Left ventricle myocardium inferior (tissue), 1 donor: Measurements from ENCODE around the gene CTBP2. TPM values are rescaled to one million over a fixed set of nuclear protein-coding genes. Genes with fewer than 3 reads are reported as not detected.
A peak's percentile ranks its signal among the peaks of the same experiment; 100 is the strongest.

Experiments
- DNase-seq: peaks from one replicate; pipeline ENCODE4 v3.0.0-alpha.2; 2020
- H3K27ac ChIP-seq: fragments of 200-600 bp; replicated peaks from 2 replicates; pipeline ENCODE4 v1.8.0; 2021
- H3K27me3 ChIP-seq: fragments of 200-600 bp; 2 replicates; pipeline ENCODE4 v1.8.0; 2021; ENCODE audit warnings: low read depth
- H3K36me3 ChIP-seq: fragments of 200-600 bp; 2 replicates; pipeline ENCODE4 v1.8.0; 2021
- H3K4me1 ChIP-seq: fragments of 200-600 bp; 2 replicates; pipeline ENCODE4 v1.8.0; 2021
- H3K4me3 ChIP-seq: fragments of 200-600 bp; 2 replicates; pipeline ENCODE4 v1.8.0; 2021; ENCODE audit warnings: mild to moderate bottlenecking, moderate library complexity
- H3K9me3 ChIP-seq: fragments of 200-600 bp; replicated peaks from 2 replicates; pipeline ENCODE4 v1.8.0; 2021
- CTCF ChIP-seq: fragments of 200-600 bp; IDR thresholded peaks from 2 replicates; pipeline ENCODE4 v1.8.0; 2021; ENCODE audit warnings: antibody characterized with exemption, mild to moderate bottlenecking, borderline replicate concordance
- intact Hi-C: fragments of 100-400 bp; cut with micrococcal nuclease; formaldehyde crosslinking; loops from one replicate; pipeline ENCODE4 v1.11.0; 2022
- total RNA-seq: library from RNA; stranded (reverse); fragmentation: NEBNext Ultra II Directional; extraction: Animal tissue kit (Norgen Biotek cat#: 25700); gene quantifications from one replicate; pipeline ENCODE4 v1.2.1, GENCODE V29; 2021
- donor health status: DM: no; HTN: yes; CAD: no; lungs with severe emphysema.

CTBP2 gene
- total RNA-seq, 1 donor from 2014 or later: 29.1 TPM

DNA sequence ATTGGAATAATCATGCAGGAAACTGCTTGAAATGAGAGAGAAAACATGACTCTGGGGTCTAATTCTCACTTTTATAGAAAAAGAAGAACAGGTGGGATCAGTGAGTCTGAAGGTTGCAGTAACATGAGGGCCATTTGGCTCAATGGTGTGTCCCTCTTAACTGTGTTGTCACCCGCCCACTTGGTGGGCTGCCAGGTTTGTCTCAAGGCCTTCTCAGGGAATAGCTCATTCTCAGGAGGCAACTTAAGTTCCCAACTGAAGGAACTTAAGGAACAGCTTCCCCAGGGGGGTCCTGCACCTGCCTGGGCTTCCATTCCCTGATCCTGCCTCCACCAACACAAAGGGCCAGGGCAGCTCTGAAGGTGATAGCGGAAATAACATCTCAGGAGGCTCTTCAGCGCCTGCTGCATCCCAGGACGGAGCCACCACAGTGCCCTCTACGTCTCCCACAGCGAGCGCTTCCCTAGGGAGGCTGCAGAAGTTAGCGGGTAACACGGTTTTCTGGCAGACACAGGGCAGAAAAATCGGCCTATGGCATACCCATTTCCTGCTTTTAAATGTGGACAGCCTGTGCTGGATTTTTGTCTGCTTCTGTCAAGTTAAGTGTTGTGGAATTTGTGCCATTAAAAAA is 129.7 kb downstream of the CTBP2 start:
- H3K4me1 ChIP-seq: peaks cover 72% of the 10 kb centered on the region
- TF ChIP-seq CTCF: no peak
- no peak for DNase-seq
- H3K4me3 ChIP-seq: no peak overlapping the region
- H3K27me3 ChIP-seq: no peaks in the 10 kb centered on the region
- H3K27ac ChIP-seq: no peak overlapping the region
- H3K36me3 ChIP-seq: peaks cover 8% of the 10 kb centered on the region
- intact Hi-C loops: no loop called here
- no peaks in the 10 kb centered on the region for H3K9me3 ChIP-seq

- Histone ChIP-seq H3K4me1 (peaks cover 72% of the 10 kb centered on the region), H3K4me3 (no peak overlapping the region), H3K27ac (no peak overlapping the region), H3K27me3 (no peaks in the 10 kb centered on the region), H3K36me3 (peaks cover 8% of the 10 kb centered on the region), H3K9me3 (no peaks in the 10 kb centered on the region)
- no peak for DNase-seq
- no peak for TF ChIP-seq CTCF
- intact Hi-C loops: no loop called here
Observed at GRCh38 chr10:125029584-125030242, 130.7 kb downstream of the CTBP2 start.

GRCh38 chr10:125027871-125028869 is 132.2 kb downstream of the CTBP2 start:
- H3K27ac ChIP-seq: peak overlapping the region; percentile 56
- no peaks in the 10 kb centered on the region for H3K9me3 ChIP-seq
- H3K4me3 ChIP-seq: no peak overlapping the region
- TF ChIP-seq CTCF: no peak
- intact Hi-C loops: no loop called here
- H3K36me3 ChIP-seq: peaks cover 8% of the 10 kb centered on the region
- DNase-seq: no peak
- no peaks in the 10 kb centered on the region for H3K27me3 ChIP-seq
- H3K4me1 ChIP-seq: peaks cover 82% of the 10 kb centered on the region

- no peaks in the 10 kb centered on the region for H3K9me3 ChIP-seq
- peaks cover 82% of the 10 kb centered on the region for H3K4me1 ChIP-seq
- peaks cover 8% of the 10 kb centered on the region for H3K36me3 ChIP-seq
- no peak for TF ChIP-seq CTCF
- H3K27ac ChIP-seq: peak overlapping the region; percentile 56
- intact Hi-C loops: no loop called here
- no peak for DNase-seq
- H3K4me3 ChIP-seq: no peak overlapping the region
- no peaks in the 10 kb centered on the region for H3K27me3 ChIP-seq
Observed at GRCh38 chr10:125026974-125027735, 133.2 kb downstream of the CTBP2 start.
